MG63 (cell line): ENCODE results near the gene BTBD8. TPM values are rescaled to one million over a fixed set of nuclear protein-coding genes. Genes with fewer than 3 reads are reported as not detected.

ENCODE experiments used
- DNase-seq: peaks from one replicate; pipeline ENCODE4 v3.0.0-alpha.2; 2020
- H3K27me3 ChIP-seq: fragments of 250-450 bp; sonication (Bioruptor Pico); 2 replicates; pipeline ENCODE4 v1.5.1; 2020; ENCODE audit warnings: mild to moderate bottlenecking, moderate library complexity
- H3K36me3 ChIP-seq: fragments of 250-450 bp; sonication (Bioruptor Pico); 2 replicates; pipeline ENCODE4 v1.5.1; 2020; ENCODE audit warnings: mild to moderate bottlenecking, moderate library complexity
- H3K4me3 ChIP-seq: fragments of 250-450 bp; sonication (Bioruptor Pico); 2 replicates; pipeline ENCODE4 v1.5.1; 2020; ENCODE audit warnings: mild to moderate bottlenecking, moderate library complexity
- H3K9me3 ChIP-seq: fragments of 250-450 bp; sonication (Bioruptor Pico); 2 replicates; pipeline ENCODE4 v1.5.1; 2020; ENCODE audit warnings: mild to moderate bottlenecking, moderate library complexity
- total RNA-seq: library from RNA; depleted of rRNA; stranded (reverse); fragments of >200 nt; shearing (Covaris generic); gene quantifications from 2 replicates; pipeline ENCODE4 v1.2.3, GENCODE V29; 2014; ENCODE audit warnings: low replicate concordance; rRNA removed

Gene BTBD8
- total RNA-seq, 1 experiment from 2014 or later, result 0.99 TPM

DNA sequence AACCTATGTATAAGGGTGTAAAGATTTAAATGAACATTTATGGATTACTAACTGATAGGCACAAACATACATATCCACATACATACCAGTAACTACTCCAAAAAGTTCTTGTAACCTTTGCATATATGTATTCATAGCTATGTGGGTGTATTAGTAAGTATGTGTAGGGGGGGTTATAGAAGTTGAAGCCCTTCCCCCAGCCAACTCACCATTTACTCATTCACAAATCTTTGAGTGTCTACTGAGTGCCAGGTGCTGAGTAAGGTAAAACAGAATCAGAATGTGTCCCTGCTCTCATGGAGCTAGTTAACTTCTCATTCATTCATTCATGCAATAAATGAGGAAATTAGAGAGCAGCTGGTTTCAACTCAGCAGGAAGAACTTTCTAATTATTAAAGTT, 138.9 kb downstream of the BTBD8 start:
- no peak for DNase-seq
- no peak overlapping the region for H3K4me3 ChIP-seq

DNA sequence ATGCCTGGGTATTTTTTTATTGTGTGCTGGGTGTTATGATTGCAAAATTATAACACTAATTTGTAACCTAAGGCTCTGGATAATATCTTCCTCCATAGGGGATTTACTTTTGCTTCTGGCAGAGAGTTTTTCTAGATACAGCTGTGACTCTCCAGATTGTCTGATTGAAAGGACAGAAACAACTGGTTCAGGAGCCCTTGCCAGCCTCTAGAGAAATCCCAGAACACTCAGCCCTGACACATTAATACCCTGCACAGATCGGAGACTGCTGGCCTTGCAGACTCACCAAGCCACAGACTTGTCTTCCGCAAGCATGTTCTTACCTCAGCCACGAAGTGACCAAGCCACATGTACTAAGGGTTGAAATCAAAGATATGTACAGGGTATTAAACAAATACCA, 148.3 kb downstream of the BTBD8 start:
- H3K36me3 ChIP-seq, result no peaks in the 10 kb centered on the region
- no peak for DNase-seq
- 0 out of 2 replicates have a peak, but pooled peaks cover 2% of the 10 kb centered on the region for H3K27me3 ChIP-seq
- no peak overlapping the region for H3K4me3 ChIP-seq
- no peaks in the 10 kb centered on the region for H3K9me3 ChIP-seq

More for the DNA sequence above, 138.9 kb downstream of the BTBD8 start:
- no peaks in the 10 kb centered on the region for H3K9me3 ChIP-seq
- H3K27me3 ChIP-seq, result no peaks in the 10 kb centered on the region
- no peaks in the 10 kb centered on the region for H3K36me3 ChIP-seq

DNA sequence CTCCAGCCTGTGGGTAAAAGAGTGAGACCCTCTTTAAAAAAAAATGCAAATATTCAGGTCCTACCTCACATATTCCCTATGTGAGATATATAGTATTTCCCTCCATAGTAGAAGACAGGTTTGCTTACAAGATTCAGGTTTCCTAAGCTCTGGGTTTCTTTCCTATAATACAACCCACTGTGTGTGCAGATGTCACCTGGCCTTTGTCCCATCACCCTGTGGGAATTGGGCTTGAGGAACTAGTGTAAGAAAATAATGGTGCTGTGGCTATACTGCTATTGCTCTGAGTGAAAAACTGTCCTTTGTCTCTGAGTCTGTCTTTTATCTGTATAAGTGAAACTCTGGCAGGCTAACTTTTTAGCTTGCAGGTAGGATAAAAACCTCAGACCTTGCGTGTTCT, 150.6 kb downstream of the BTBD8 start:
- H3K36me3 ChIP-seq, result no peaks in the 10 kb centered on the region
- H3K27me3 ChIP-seq, result 0 out of 2 replicates have a peak, but pooled peaks cover 2% of the 10 kb centered on the region
- H3K4me3 ChIP-seq, result no peak overlapping the region
- H3K9me3 ChIP-seq, result no peaks in the 10 kb centered on the region
- DNase-seq, result no peak

Other genes with a start within 250 kb of the BTBD8 start
- gene TGFBR3, start 194.2 kb upstream of the BTBD8 start, total RNA-seq, result 1.3 and 1.7 TPM in 2 replicates
- not detected in 2 replicates for gene BRDT, start 130.9 kb upstream of the BTBD8 start, total RNA-seq
- not detected in 2 replicates for gene EPHX4, start 50.4 kb upstream of the BTBD8 start, total RNA-seq
- gene SETSIP, start 4.9 kb upstream of the BTBD8 start, total RNA-seq, result 0.26 TPM in 1 of 2 replicates, not detected in the other
- not detected in 2 replicates for gene C1orf146, start 137.6 kb downstream of the BTBD8 start, total RNA-seq
- 11.1 and 31.0 TPM in 2 replicates for gene GLMN, start 218.6 kb downstream of the BTBD8 start, total RNA-seq
- gene RPAP2, start 218.7 kb downstream of the BTBD8 start, total RNA-seq, result 14.8 and 60.3 TPM in 2 replicates